ENCODE results near the gene SPIB.

- no peak for TF ChIP-seq POLR2A (IDR thresholded peaks at IDR 0.05; ENCODE audit: low read depth, low read length)
- no peak for TF ChIP-seq POLR2AphosphoS5 (IDR thresholded peaks at IDR 0.05; ENCODE audit: low read depth, low read length)
These were observed 46.7 kb upstream of the SPIB start for GRCh38 chr19:50371914-50372475.

Measured in GM12891 (cell line).